HG02884 (cell line): Measurements from ENCODE around the gene B4GALNT2.
A peak's percentile ranks its signal among the peaks of the same experiment; 100 is the strongest.

Experiments used
- ATAC-seq: cut with Tn5 transposase; IDR thresholded peaks from one replicate; pipeline ENCODE4 v1.9.1; 2021; ENCODE audit warnings: mild to moderate bottlenecking, moderate library complexity; ENCODE audit not compliant: unreplicated experiment

B4GALNT2 gene

DNA sequence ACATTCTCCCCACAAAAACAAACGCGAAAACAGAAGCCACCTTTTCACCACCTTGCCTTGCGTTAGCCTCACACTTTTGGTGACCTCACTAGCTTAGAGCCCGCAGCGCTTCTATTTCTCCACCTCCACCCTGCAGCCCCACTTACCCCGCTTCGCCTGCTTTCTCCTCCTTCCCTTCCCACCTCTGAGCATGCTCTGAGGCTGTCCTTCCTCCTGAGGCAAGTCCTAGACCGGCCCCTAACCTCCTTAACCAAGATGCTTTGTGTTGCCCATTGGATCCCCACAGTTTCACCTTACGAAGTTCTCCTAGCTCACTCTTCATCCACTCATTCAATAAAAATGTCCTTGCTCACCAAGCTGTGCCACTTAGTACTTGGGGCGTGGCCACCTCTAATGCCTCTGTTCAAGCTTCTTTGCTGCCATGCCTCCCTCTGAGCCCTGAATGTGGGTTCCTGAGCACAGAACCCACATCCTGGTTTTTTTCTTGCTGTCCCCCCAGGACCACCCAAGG, 76.5 kb downstream of the B4GALNT2 start:
- no peak for ATAC-seq

DNA sequence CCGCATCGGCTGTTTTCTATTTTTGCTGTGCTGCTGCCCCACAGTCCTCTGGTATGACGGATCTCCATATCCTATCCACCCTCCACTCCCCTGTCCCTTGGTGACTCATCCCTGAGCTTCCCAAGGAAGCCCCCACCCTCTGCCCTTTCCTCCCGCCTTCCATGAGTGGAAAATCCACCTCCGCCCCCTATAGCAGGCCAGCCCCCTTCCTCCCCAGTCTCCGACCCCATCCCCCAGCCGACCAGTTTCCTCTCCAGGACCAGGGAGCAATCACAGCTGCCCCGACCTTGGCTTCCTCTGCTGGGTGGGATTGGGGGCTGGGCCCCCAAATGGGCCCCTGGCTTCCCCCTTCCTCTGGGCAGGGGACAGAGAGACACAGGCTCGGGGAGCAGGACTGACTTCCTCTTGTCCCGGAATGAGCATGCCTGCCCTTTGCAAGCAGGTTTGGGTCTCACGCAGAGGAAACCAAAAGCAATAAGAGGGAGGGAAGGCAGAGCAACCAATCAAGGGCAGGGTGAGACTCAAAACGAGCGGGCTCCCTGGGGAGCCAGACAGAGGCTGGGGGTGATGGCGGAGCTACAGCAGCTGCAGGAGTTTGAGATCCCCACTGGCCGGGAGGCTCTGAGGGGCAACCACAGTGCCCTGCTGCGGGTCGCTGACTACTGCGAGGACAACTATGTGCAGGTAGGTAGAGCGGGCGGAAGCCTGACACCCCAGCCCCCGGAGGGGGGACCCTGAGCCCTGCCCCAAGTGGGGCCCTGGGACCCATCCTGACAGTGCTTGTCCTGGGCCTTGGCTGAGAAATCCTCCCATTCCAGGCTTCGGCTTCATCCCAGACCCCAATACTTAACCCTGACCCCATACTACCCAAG, 77.8 kb downstream of the B4GALNT2 start, which contains the start of the genes ABI3 and GNGT2:
Gene ABI3 (plus strand): TSS at position 550 of the 872 bp plus-strand sequence. CDS start 18 bp downstream, at position 568.
Gene GNGT2 (minus strand): TSS at position 417 of the 872 bp plus-strand sequence. CDS start 3,152 bp downstream, outside the sequence.
- ATAC-seq: peak; percentile 71

DNA sequence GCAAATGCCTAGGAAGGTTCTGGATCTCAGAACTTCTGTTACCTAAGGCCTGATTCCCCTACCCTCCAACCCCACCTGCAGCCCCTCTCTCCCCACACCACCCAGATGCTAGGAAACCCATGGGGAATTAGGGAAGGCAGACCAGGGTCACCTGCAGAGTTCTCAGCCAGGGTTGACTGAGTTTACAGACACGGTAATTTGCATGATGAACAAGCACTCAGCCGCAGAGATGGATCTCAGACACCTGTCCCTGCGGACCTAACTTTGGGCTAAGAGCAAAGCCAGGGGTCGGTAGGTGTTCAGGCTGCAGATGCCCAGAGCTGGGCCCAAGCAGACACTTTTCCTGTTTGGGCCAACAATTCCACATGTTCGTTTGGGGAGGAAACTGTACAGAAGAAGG, 80.8 kb downstream of the B4GALNT2 start:
- no peak for ATAC-seq

- no peak for ATAC-seq
Measured at GRCh38 chr17:49213847-49214246, 81.3 kb downstream of the B4GALNT2 start.

- no peak for ATAC-seq
Measured at GRCh38 chr17:49214676-49215360, 82.2 kb downstream of the B4GALNT2 start.

DNA sequence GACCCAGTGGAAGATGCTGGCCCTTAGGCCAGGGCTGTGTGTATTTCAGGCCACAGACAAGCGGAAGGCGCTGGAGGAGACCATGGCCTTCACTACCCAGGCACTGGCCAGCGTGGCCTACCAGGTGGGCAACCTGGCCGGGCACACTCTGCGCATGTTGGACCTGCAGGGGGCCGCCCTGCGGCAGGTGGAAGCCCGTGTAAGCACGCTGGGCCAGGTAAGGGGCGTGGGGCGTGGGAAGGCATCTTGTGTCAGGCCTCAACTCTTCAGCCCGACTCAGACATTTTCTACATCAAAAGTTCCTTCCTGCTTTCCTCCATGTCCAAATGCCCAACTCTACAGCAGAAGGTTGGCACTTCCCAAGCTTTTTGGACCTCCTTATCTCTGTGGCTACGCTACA, 83.9 kb downstream of the B4GALNT2 start:
- no peak for ATAC-seq

GRCh38 chr17:49216953-49217650, 84.5 kb downstream of the B4GALNT2 start:
- no peak for ATAC-seq

DNA sequence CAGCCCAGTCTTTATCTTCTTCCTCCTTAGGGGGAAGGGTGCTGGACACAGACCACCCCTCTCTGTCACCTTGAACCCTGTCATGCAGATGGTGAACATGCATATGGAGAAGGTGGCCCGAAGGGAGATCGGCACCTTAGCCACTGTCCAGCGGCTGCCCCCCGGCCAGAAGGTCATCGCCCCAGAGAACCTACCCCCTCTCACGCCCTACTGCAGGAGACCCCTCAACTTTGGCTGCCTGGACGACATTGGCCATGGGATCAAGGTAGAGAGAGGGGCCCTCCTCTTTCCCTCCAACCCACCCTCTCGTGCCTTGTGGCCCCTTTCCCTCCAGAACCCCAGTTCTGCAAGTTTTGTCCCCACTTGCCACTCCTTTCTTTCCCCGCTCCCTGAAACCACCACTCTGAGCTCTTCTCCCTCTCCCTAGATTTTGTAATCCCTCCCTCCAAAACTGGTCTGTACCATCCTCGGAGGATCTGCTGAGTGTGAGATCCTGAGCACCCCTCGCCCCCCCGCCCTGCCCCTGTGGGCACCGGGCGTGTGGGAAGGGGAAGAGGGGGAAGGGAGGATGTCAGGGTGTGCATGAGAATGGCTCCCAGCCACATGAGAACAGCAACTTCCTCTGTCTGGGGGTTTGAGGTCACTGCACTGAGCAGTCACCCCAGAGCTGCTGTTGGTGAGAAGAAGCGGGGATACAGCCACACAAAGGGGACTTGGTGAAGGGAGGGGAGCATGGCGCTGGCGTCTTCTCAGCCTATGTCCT, 85.3 kb downstream of the B4GALNT2 start:
- ATAC-seq: no peak

GRCh38 chr17:49218941-49219913, 86.7 kb downstream of the B4GALNT2 start:
- no peak for ATAC-seq

GRCh38 chr17:49219987-49220386, 87.4 kb downstream of the B4GALNT2 start:
- no peak for ATAC-seq

DNA sequence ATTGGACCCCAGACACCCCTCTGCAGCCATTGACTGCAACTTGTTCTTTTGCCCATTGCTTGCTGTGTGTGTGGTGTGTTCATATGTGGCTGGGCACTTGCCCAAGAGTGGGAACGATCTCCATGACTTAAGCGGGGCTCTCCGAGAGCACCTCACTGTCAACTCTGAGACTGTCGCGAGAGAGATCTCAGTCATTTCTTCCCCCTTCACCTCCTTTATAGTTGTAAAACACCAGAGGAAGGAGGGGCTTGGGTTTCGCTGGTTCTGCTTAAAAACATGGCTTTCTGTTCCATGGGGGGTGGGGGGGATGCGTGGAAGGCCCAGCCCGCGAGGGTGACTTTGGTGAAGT, 90.6 kb downstream of the B4GALNT2 start:
- no peak for ATAC-seq

GRCh38 chr17:49223517-49224197, 91.1 kb downstream of the B4GALNT2 start:
- ATAC-seq: no peak

DNA sequence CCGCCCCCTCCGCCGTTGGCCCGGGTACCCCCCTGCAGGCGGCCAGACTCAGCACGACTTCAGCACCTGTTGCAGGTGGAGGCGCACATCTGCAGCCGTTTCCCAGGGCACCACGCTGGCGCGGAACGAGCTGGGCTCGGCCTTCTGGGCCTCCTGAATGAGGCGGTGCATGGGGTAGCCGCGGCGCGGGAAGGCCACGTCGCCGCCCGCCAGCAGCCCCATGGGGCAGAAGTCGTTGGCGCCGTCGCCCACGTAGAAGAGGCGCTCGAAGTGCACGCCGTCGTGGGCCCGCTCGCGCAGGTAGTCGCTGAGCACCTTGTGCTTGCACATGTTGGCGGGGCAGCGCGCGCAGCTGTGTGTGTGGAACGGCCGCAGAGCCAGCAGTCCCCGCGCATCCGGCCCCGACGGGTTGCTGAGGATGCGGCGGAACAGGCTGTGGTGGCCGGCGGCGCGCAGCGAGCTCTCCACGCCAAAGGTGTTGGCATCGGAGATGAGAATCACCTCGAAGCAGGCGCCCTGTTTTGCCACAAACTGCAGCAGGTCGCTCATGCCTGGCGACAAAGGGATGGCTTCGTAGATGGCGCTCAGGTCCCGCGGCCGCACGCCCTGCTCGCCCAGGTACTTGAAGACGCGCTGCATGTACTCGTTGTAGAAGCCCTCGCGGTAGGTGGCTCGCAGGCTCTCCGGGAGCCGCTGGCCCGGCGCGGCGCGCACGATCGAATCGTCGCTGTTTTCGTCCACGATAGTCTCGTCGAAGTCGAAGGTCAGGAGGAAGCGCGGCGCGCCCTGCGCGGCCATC, 91.8 kb downstream of the B4GALNT2 start:
- ATAC-seq: no peak

DNA sequence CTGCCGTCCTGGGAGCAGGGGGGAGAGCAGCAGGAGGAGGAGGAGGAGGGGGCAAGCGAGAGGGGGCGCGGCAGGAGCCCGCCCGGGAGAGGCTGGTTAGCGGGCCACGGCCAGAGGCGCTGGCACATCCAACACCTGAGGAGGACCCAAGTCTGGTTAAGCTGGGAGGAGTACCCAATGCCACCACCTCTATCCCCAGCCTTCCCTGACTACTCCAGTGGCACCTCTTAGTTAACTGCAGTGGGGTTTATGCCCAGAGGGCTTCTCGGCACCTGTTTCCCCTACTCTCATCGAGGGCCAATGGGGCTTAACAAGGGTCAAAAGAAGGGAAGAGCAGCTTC, 92.4 kb downstream of the B4GALNT2 start:
- ATAC-seq: no peak

- ATAC-seq: no peak
Measured at GRCh38 chr17:49225554-49226236, 93.1 kb downstream of the B4GALNT2 start.
